Left renal cortex interstitium (tissue), 4 donors: ENCODE measurements around the gene STN1. TPM values are rescaled to one million over a fixed set of nuclear protein-coding genes. Genes with fewer than 3 reads are reported as not detected.

ENCODE experiments used
- DNase-seq, 4 donors: peaks; one replicate each; pipeline ENCODE4 v3.0.0-alpha.2; 2013; ENCODE audit warnings: low read depth in 4 of 4, low spot score in 2 of 4, missing footprints in 1 of 4
- polyA plus RNA-seq, 4 donors: library from polyadenylated mRNA; unstranded; fragments of 120-200 nt; gene quantifications; one replicate each; pipeline ENCODE4 v1.2.1, GENCODE V29; 2013; ENCODE audit not compliant: insufficient read length in 4 of 4

The STN1 gene
- polyA plus RNA-seq, 4 donors, result 23.1 to 27.5 (median 24.7) TPM

GRCh38 chr10:103871006-103871405 is 47.0 kb downstream of the STN1 start:
- no peak for DNase-seq

GRCh38 chr10:103870516-103870915 is 47.5 kb downstream of the STN1 start:
- no peak for DNase-seq

GRCh38 chr10:103869336-103869735 is 48.6 kb downstream of the STN1 start:
- DNase-seq, result no peak

GRCh38 chr10:103868200-103868599 is 49.8 kb downstream of the STN1 start:
- DNase-seq, result no peak

- no peak for DNase-seq
Measured at GRCh38 chr10:103861505-103861904, 56.5 kb downstream of the STN1 start.

- DNase-seq, result peak in 1 of 4 donors; percentile 81
Measured at GRCh38 chr10:103859161-103860086, 58.6 kb downstream of the STN1 start.

- DNase-seq, result no peak
Measured at GRCh38 chr10:103858360-103858759, 59.6 kb downstream of the STN1 start.

- DNase-seq, result no peak
Measured at GRCh38 chr10:103856797-103857170, 61.2 kb downstream of the STN1 start.

GRCh38 chr10:103855852-103856796 is 61.9 kb downstream of the STN1 start:
- no peak for DNase-seq

- DNase-seq, result peak in 1 of 4 donors; percentile 51
Measured at GRCh38 chr10:103855424-103855823, 62.6 kb downstream of the STN1 start, which contains the start of gene SH3PXD2A. Gene SH3PXD2A (minus strand): TSS chr10:103855576. CDS start chr10:103855266, 310 bp downstream.

GRCh38 chr10:103854686-103855391 is 63.1 kb downstream of the STN1 start:
- DNase-seq, result no peak

GRCh38 chr10:103854265-103854685 is 63.7 kb downstream of the STN1 start:
- peak in 1 of 4 donors; percentile 65 for DNase-seq

GRCh38 chr10:103853428-103854264 is 64.3 kb downstream of the STN1 start:
- no peak for DNase-seq

- no peak for DNase-seq
Measured at GRCh38 chr10:103852856-103853255, 65.1 kb downstream of the STN1 start.

- DNase-seq, result no peak
Measured at GRCh38 chr10:103852189-103852711, 65.7 kb downstream of the STN1 start.

GRCh38 chr10:103851261-103851660 is 66.7 kb downstream of the STN1 start:
- no peak for DNase-seq

GRCh38 chr10:103850572-103850895 is 67.5 kb downstream of the STN1 start:
- no peak for DNase-seq

GRCh38 chr10:103849880-103850571 is 68.0 kb downstream of the STN1 start:
- no peak for DNase-seq
